T47D (cell line): Measurements from ENCODE around the gene ZCCHC14.
"Not testable (repeated sequence)": the region's sequence is repeated elsewhere in the genome, so short reads cannot be mapped to it uniquely, and the experiment has no call there.

ENCODE experiments used
- DNase-seq, 2 experiments: peaks; one replicate each; pipeline versions ENCODE4 v3.0.0 to v3.0.0-alpha.2; 2011 to 2012; ENCODE audit warnings: low read depth in 1 of 2, low spot score in 1 of 2
- JUND ChIP-seq: IDR thresholded peaks from 2 replicates; pipeline ENCODE4 v1.6.1; 2012; ENCODE audit warnings: low read depth
- in situ Hi-C: cut with HindIII; loops from 2 replicates; pipeline ENCODE4 v1.10.0; 2016; ENCODE audit warnings: low sequenced_read_pairs, low pct_unique_long_range_greater_than_20kb

Gene ZCCHC14

DNA sequence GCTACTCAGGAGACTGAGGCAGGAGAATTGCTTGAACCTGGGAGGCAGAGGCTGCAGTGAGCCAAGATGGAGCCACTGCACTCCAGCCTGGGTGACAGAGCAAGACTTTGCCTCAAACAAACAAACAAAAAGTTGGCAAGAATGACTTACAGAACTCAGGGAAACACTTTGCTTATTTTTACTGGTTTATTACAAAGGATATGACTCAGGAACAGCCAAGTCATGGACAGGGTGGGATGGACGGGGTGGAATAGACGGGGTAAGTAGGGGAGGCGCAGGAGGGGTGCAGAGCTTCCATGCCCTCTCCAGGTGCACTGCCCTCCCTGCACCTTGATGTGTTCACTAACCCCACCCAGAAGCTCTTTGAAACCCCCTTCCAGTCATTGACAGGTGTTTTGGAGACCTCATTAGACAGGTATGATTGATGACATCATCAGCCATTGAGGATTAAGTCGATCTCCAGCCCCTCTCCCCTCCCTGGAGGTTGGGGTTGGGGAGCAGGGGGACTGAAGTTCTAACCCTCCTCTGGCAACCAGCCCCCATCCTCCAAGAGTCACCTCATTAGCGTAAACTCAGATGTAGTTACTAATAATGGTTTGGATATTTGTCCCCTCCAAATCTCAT lies 41.3 kb upstream of the ZCCHC14 start:
- in situ Hi-C loops, result no loop called here
- no peak for DNase-seq
- no peak for TF ChIP-seq JUND

DNA sequence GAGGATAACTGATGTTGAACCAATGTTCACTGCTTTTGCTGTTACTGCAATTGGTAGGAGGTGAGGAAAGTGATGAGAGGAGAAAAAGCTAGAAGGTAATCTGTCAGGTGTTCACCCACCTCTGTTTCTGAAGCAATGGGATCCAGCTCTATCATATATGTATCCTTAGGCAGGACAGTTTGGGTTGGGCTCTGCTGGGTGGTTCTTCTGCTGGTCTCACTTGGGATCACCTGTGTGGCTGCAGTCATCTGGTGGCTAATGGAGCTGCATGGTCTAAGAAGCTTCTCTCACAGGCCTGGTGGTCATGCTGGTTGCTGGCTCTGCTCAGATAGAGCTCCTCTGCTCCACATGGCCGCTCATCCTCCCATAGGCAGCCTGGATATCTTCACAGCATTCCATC lies 40.2 kb upstream of the ZCCHC14 start:
- in situ Hi-C loops, result no loop called here
- no peak for DNase-seq
- TF ChIP-seq JUND, result no peak

DNA sequence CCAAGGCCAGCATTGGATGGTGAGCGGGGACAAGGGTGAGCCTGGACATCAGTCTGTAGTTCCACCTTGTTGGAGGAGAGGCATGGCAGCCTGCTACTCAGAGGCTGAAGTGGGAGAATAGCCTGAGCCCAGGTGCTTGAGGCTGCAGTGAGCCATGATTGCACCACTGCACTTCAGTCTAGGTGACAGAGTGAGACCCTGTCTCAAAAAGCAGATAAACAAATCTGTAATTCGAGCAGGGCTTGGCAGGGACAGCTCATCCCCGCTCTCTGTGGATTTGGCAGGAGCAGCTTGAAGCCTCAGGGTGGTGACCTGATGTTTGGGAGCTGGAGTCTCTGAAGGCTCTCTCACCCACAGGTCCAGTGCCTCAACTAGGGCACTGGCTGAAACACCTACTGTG lies 38.6 kb upstream of the ZCCHC14 start:
- no peak for TF ChIP-seq JUND
- in situ Hi-C loops, result no loop called here
- DNase-seq, result no peak

DNA sequence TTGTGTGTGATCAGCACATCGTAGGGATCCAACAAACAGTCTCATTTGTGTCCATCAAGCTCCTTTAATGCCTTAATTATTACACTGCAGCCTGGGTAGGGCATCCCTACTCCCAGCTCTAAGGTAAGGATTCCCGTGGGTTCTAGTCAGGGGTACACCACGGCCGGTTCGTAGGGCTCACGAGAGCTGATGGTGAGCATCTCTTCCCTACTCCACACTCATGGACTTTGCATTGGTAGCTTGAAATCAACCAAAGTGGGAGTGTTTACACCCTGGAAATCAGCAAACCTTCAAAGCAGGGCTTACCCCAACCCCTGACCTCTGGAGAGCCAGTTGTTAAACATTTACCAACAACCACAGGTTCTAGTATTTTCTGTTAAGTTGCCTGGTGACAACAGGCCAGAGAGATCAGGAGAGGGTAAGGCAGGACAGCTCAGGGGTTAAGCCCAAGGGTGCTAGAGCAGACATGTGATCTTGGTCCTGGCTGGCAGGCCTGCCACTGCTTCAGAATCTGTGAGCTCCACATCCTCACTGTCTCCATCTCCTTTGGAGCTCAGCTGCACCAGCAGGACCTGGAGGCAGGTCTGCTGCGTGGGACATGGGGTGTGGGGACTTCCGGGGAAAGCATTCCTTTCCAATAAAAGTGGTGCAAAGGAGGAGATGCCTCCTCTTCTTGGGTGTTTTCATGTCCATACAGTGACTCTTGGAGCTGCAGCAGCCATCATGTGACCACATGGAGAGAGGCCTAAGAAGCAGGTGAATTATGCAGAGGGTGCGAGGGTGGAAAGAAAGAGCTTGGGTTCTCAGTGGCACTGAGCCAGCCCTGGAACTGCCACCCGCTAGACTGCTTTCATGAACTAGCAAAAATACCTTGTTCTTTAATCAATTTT lies 36.1 kb upstream of the ZCCHC14 start:
- no peak for TF ChIP-seq JUND
- DNase-seq, result no peak
- in situ Hi-C loops, result no loop called here

DNA sequence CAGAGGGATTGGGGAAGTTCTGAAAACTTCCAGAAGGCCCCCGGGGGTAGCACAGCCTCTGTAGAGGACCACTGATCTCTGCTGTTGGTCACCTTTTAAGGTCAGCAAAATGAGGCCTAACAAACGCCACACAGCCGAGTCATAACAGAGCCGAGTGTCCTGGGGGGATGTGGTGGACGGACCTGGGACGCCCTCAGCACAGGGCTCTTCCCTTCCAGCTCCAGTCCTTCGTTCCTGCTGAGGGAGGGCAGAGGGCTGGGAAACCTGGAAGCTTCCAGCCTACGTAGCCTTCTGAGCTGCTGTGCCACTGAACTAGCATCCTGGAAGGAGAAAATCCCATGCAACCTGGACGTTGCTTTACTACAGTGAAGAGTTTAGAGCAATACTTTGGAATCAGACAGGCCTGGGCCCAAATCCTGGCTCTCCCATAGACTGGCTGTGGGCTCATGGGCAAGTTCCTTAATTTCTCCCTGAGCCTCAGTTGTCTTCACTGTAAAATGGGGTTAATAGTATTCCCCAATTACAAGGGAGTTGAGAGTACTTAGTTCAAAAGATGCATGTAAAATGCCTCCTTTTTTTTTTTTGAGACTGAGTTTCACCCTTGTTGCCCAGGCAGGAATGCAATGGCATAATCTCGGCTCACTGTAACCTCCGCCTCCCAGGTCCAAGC lies 34.4 kb upstream of the ZCCHC14 start:
- in situ Hi-C loops, result no loop called here
- no peak for TF ChIP-seq JUND
- no peak for DNase-seq

DNA sequence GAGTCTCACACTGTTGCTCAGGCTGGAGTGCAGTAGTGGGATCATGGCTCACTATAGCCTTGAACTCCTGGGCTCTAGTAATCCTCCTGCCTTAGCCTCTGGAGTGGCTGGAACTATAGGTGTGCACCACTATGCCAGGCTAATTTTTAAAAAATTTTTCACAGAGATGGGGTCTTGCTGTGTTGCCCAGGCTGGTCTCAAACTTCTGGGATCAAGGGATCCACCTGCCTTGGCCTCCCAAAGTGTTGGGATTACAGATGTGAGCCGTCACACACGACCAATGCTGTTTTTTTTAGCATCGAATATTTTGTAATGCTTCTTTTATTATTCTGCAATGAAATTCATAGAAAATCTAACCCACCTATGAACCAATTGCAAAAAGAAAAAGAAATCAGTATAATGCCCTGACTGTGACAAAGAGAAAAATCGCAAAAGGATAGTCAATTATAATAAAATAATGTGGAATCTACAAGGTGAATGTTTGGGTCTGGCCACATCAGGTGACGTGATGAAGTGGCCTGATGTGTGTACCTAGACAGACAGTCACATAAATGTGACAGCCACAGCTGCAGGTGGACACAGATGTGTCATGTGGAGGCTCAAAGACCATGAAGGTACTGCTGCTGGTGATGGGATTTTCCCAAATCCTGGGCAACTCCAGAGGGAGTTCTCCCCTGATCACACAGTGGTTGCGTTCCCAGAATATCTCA lies 33.6 kb upstream of the ZCCHC14 start:
- no peak for DNase-seq
- TF ChIP-seq JUND, result no peak
- in situ Hi-C loops, result no loop called here

DNA sequence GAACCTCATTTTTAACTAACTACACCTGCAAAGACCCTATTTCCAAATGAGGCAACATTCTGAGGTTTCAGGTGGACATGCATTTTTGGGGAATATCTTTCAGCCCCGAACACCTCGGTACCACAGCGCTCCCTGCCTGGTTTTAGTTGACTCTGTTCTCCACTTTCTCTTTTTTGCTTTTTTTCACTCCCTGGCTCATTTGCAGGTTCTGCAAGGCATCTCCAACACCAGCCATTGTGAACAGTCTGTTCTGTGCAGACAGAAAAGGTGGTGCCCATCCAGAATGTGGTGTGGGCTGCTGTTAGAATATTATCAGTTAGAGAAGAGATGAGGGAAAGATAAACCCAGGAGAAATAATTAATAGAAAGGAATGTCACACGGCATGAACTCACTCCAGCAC lies 32.5 kb upstream of the ZCCHC14 start:
- no peak for DNase-seq
- TF ChIP-seq JUND, result no peak
- in situ Hi-C loops, result no loop called here

DNA sequence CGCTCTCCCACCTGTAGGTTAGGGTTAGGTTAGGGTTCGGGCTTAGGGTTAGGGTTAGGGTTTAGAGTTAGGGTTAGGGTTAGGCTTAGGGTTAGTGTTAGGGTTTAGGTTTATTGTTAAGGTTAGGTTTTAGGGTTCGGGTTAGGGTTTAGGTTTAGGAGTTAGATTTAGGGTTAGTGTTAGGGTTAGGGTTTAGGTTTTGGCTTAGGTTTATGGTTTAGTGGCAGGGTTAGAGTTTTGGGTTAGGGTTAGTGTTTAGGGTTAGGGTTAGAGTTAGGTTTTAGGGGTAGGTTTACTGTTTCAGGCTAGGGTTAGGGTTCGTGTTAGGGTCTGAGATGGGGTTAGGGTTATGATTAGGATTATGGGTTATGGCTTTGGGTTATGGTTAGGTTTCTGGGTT lies 31.6 kb upstream of the ZCCHC14 start:
- DNase-seq, result no peak
- in situ Hi-C loops, result no loop called here
- no peak for TF ChIP-seq JUND

DNA sequence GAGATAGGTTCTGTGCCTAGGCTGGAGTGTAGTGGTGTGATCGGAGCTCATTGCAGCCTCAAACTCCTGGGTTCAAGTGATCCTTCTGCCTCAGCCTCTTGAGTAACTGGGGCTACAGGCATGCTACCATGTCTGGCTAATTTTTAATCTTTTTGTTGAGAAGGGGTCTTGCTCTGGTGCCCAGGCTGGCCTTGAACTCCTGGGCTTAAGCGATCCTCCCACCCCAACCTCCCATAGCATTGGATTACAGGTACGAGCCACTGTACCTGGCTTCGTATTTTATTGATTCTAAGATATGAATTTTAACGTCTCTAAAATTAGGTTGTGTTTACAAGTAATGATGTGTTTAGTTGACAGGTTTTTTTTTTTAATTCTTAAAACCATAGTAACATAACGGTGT lies 30.8 kb upstream of the ZCCHC14 start:
- in situ Hi-C loops, result not testable (repeated sequence)

DNA sequence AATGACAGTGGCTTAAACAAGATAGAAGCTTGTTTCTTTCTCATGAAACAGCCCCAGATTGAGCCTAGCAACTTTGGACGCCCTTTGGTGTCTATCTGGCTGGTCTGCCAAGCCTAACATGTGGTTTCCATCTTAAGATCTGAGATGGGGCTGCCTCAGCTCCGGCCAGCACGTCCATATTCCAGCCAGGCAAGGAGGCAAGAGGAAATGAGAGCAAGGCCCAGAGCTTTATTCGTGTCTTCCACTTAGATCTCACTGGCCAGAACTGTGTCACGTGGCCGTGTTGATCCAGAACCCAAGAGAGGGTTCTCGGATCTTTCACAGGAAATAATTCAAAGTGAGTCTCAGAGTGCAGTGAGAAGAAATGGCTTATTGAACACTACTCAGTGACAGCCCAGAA lies 28.9 kb upstream of the ZCCHC14 start:
- in situ Hi-C loops, result not testable (repeated sequence)

More for the DNA sequence above, 30.8 kb upstream of the ZCCHC14 start:
- not testable (repeated sequence) for DNase-seq

DNA sequence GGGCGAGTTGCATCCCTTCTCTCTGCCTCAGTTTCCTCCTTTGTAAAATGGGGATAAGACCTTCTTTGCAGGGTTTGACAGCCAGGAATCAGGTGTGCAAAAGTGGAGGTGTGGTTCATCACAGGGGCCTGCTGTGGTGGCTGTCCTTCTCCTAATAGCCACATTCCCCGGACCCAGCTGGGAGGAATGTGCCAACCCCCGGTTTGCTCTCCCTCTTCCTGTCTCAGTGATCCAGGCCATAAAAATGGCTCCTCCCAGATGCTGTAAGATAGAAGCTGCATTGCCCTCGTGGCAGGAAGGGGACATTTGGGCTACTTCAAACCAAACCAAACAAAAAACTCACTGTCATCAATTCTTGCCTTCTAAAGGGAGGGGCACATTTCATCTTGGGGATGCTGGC lies 26.3 kb upstream of the ZCCHC14 start:
- DNase-seq, in situ Hi-C loops: not testable (repeated sequence)

More for the DNA sequence above, 28.9 kb upstream of the ZCCHC14 start:
- not testable (repeated sequence) for DNase-seq

DNA sequence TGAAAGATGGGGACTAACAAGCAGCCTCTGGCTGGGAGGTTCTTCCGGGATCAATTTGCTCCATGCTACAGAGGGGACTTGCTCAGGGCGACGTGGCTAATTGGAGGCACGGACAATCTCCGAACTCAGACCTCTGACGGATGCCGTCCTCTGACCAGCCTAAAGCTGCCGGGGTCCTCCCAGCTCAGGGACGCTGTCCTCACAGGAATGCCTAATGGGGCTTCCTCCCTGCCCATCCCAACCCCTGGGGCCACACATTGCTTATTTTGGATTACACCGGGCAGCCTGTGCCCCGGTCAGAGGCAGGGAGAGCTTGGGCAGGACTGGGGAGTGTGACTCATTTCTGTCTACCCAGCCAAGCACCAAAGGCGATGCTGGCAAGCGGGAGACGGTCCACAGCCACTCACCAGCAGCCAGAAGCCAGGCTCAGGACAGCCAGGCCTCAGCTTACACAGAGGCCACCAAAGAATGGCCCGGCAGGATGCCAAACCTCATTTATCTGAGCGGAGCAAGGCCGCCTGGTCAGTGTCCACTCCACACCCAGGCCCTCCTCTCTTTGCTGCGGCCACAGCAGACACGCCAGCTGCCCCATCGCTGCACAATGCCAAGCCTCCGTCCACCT lies 25.7 kb upstream of the ZCCHC14 start:
- DNase-seq, in situ Hi-C loops: not testable (repeated sequence)

DNA sequence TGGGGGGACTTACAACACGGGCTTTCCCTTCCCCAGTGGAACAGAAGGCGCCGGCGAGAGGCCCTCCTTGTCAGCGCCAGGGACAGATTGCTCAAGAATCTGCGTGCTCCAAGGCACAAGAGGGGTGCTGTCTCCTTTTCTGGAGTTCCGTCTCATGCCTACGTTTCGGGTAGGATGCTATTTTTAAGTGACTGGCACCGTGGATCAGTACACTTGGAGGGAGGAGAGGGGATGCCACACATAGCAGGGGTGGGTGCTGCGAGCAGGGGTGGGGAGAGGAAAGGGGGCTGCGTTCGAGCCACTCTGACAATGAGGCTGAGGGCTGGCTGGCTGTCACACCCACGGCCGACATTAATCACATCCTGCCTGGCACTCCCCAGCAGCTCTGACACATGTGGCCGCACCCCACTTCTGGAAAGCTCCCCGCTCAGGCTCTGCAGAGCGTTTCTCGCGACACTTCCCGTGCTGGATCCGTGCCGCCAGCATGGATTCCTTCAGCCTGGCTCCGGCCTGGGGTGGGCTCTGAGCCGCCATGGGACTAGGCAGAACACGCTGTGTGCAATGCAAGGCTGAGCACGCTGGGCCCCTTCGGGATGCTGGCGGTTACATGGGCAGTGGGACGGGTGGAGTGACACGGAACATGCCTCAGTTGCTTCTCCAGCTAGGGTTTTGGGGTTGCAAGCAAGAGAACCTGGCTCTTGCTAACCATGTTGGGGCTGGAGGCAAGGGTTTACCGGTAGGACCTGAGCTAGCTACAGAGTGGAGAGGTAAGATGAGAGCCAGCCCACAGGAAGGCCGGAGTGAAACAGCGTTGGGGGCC lies 25.0 kb upstream of the ZCCHC14 start:
- DNase-seq, in situ Hi-C loops: not testable (repeated sequence)
